DOHH2 (cell line): ENCODE data around the gene ZNF354C.

Source experiments
- EZH2phosphoT487 ChIP-seq: fragments of 200-600 bp; sonication (generic); IDR thresholded peaks from 2 replicates; pipeline ENCODE4 v1.6.1; 2017; ENCODE audit warnings: borderline replicate concordance, mild to moderate bottlenecking, antibody characterized with exemption, low read length, moderate library complexity, mixed read lengths
- TF ChIP-seq, protein P1 (sequence below): fragments of 200-600 bp; sonication (generic); IDR thresholded peaks from one replicate; pipeline ENCODE4 v1.5.1; 2014; ENCODE audit warnings: antibody characterized with exemption, mild to moderate bottlenecking, low read depth, low read length; ENCODE audit not compliant: poor library complexity, severe bottlenecking

GRCh38 chr5:179115307-179115706, 55.1 kb downstream of the ZNF354C start:
- TF ChIP-seq, protein P1, sequence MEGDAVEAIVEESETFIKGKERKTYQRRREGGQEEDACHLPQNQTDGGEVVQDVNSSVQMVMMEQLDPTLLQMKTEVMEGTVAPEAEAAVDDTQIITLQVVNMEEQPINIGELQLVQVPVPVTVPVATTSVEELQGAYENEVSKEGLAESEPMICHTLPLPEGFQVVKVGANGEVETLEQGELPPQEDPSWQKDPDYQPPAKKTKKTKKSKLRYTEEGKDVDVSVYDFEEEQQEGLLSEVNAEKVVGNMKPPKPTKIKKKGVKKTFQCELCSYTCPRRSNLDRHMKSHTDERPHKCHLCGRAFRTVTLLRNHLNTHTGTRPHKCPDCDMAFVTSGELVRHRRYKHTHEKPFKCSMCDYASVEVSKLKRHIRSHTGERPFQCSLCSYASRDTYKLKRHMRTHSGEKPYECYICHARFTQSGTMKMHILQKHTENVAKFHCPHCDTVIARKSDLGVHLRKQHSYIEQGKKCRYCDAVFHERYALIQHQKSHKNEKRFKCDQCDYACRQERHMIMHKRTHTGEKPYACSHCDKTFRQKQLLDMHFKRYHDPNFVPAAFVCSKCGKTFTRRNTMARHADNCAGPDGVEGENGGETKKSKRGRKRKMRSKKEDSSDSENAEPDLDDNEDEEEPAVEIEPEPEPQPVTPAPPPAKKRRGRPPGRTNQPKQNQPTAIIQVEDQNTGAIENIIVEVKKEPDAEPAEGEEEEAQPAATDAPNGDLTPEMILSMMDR: no peak
- no peak for TF ChIP-seq EZH2phosphoT487
